Breast epithelium (tissue), 3 donors: ENCODE results near the gene TCTN2.

Experiments
- POLR2A ChIP-seq: fragments of 450-650 bp; IDR thresholded peaks from one replicate; pipeline ENCODE4 v1.6.1; 2016; ENCODE audit warnings: antibody characterized with exemption, mild to moderate bottlenecking, moderate library complexity
- POLR2AphosphoS5 ChIP-seq, 3 donors: sonication (generic); formaldehyde crosslinking; IDR thresholded peaks; one replicate each; pipeline ENCODE4 v1.6.1; 2017; ENCODE audit warnings: antibody characterized with exemption in 3 of 3
- TF ChIP-seq, protein P1 (sequence below), 3 donors: fragments of 450-650 bp; IDR thresholded peaks; one replicate each; pipeline ENCODE4 v1.5.1; 2016 to 2017; ENCODE audit warnings: antibody characterized with exemption in 3 of 3, mild to moderate bottlenecking in 3 of 3, moderate library complexity in 3 of 3

DNA sequence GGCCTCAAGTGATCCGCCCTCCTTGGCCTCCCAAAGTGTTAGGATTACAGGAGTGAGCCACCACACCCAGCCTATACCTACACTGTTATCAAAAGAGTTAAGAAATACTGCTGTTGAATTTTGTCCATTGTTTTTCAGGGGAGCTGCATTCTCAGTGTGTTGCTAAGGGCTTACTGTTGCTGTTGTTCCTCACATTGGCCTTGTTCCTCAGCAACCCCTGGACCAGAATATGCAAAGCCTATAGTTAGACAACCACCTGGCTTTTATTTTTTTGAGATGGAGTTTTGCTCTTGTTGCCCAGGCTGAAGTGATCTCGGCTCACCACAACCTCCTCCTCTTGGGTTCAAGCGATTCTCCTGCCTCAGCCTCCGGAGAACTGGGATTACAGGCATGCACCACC lies 36.6 kb downstream of the TCTN2 start:
- TF ChIP-seq, protein P1, sequence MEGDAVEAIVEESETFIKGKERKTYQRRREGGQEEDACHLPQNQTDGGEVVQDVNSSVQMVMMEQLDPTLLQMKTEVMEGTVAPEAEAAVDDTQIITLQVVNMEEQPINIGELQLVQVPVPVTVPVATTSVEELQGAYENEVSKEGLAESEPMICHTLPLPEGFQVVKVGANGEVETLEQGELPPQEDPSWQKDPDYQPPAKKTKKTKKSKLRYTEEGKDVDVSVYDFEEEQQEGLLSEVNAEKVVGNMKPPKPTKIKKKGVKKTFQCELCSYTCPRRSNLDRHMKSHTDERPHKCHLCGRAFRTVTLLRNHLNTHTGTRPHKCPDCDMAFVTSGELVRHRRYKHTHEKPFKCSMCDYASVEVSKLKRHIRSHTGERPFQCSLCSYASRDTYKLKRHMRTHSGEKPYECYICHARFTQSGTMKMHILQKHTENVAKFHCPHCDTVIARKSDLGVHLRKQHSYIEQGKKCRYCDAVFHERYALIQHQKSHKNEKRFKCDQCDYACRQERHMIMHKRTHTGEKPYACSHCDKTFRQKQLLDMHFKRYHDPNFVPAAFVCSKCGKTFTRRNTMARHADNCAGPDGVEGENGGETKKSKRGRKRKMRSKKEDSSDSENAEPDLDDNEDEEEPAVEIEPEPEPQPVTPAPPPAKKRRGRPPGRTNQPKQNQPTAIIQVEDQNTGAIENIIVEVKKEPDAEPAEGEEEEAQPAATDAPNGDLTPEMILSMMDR (IDR thresholded peaks at IDR 0.05) = no peak
- TF ChIP-seq POLR2A (no peak), POLR2AphosphoS5 (IDR thresholded peaks at IDR 0.05) (no peak)
